Lower leg skin (tissue), 4 donors: ENCODE measurements around the gene SLC35A1. TPM values are rescaled to one million over a fixed set of nuclear protein-coding genes. Genes with fewer than 3 reads are reported as not detected.

Experiments used
- DNase-seq, 2 donors: peaks; one replicate each; pipeline ENCODE4 v3.0.0-alpha.2; 2019; ENCODE audit warnings: low spot score in 2 of 2
- H3K4me3 ChIP-seq: fragments of 200-600 bp; sonication (generic); 2 replicates; pipeline ENCODE4 v1.5.1; 2017; ENCODE audit warnings: mild to moderate bottlenecking, low read depth; ENCODE audit not compliant: poor library complexity, severe bottlenecking
- POLR2A ChIP-seq, 2 donors: fragments of 450-650 bp; IDR thresholded peaks; one replicate each; pipeline ENCODE4 v1.6.1; 2016 to 2017; ENCODE audit warnings: antibody characterized with exemption in 2 of 2, mild to moderate bottlenecking in 1 of 2, moderate library complexity in 1 of 2
- WGBS, 2 donors: methylation state at CpG; one replicate each; pipeline ENCODE4 v1.1.5; 2018; 5-methylcytosine and 5-hydroxymethylcytosine counted together
- intact Hi-C: fragments of 100-400 bp; cut with DNase I; formaldehyde crosslinking; loops from one replicate; pipeline ENCODE4 v1.15.0; 2023; ENCODE audit warnings: low total_unique reads
- total RNA-seq, 4 donors: library from RNA; depleted of rRNA; stranded (reverse); fragments of >200 nt; gene quantifications; one replicate each; pipeline ENCODE4 v1.1.0, GENCODE V29; 2016
- TF ChIP-seq, protein P1 (sequence below), 3 donors: fragments of 450-650 bp; IDR thresholded peaks; one replicate each; pipeline ENCODE4 v1.5.1; 2016; ENCODE audit warnings: antibody characterized with exemption in 3 of 3, mild to moderate bottlenecking in 3 of 3, moderate library complexity in 2 of 3

The SLC35A1 gene
- total RNA-seq, 4 donors from 2014 or later: 19.7 to 29.0 (median 21.7) TPM

DNA sequence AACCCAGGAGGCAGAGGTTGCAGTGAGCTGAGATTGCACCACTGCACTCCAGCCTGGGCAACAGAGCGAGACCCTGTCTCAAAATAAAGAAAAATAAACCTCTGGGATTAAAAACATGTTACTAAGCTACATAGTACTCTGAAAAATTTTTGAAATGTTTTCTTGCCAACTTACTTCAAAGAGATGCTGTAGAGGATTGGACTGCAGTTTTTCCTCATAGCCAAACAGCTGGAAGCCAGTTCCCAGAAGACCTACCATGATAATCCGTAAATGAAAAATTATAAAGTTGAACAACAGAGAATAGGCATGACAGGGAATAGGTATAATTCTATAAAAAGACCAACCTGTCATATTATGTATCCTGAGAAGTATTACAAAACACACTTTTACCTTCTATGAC is 69.0 kb downstream of the SLC35A1 start:
- intact Hi-C loops: no loop called here
- H3K4me3 ChIP-seq: no peak overlapping the region
- DNase-seq: no peak
- WGBS, 2 donors: 71 to 81% methylated on average over 2 of the region's 2 CpGs
- TF ChIP-seq, protein P1, sequence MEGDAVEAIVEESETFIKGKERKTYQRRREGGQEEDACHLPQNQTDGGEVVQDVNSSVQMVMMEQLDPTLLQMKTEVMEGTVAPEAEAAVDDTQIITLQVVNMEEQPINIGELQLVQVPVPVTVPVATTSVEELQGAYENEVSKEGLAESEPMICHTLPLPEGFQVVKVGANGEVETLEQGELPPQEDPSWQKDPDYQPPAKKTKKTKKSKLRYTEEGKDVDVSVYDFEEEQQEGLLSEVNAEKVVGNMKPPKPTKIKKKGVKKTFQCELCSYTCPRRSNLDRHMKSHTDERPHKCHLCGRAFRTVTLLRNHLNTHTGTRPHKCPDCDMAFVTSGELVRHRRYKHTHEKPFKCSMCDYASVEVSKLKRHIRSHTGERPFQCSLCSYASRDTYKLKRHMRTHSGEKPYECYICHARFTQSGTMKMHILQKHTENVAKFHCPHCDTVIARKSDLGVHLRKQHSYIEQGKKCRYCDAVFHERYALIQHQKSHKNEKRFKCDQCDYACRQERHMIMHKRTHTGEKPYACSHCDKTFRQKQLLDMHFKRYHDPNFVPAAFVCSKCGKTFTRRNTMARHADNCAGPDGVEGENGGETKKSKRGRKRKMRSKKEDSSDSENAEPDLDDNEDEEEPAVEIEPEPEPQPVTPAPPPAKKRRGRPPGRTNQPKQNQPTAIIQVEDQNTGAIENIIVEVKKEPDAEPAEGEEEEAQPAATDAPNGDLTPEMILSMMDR (IDR thresholded peaks at IDR 0.05): no peak
- TF ChIP-seq POLR2A (IDR thresholded peaks at IDR 0.05): no peak

DNA sequence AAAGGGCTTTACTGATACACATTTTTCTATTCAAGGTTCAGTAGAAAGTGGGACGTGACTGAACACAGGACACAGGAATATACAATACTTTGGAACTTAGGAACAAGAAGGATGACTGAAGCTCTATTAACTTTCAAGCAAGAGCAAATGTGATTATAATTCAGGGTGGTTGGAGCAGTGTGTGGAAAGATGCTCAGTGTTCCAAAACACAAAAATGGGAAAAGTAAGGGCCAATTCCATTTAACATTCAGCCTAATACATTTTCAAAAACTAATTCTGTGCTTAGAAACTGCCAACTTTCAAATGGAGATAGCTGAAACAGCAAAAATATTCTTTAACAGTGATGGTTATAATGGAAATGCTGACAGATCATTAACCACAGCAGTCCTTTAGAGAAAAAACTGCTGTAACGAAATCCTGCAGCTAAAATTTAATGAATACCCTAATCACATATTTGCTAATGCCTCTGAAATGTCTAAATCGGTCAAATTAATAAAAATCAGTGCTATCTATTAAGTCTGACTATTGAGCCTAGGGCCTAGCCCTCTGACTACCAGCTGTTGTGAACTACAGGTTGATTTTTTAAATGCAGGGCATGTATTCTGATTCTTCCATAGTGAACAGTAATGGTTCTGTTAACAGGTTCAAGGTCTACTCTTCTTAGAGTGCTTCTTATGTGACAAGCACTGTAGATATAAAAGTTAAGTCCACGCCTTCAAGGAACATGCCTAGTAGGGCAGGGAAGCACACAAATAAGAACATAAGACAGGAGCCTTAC is 71.1 kb downstream of the SLC35A1 start:
- TF ChIP-seq POLR2A (IDR thresholded peaks at IDR 0.05): no peak
- TF ChIP-seq, protein P1 (IDR thresholded peaks at IDR 0.05): no peak
- WGBS, 2 donors: 83 to 87% methylated on average over 4 of the region's 4 CpGs
- intact Hi-C loops: no loop called here
- no peak overlapping the region for H3K4me3 ChIP-seq
- DNase-seq: no peak

DNA sequence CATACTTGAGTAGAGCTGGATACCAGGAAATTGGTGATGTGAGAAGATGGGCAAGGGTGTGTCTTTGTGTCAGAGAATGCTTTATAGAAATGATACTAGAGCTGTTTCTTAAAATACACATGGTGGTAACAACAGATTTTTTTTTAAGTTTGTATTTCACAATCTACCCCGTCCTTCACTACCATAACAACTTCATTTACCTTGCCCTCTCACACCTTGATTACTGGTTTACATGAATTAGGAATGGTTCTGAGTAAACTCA is 71.6 kb downstream of the SLC35A1 start:
- intact Hi-C loops: no loop called here
- TF ChIP-seq POLR2A (IDR thresholded peaks at IDR 0.05): no peak
- TF ChIP-seq, protein P1 (IDR thresholded peaks at IDR 0.05): no peak
- H3K4me3 ChIP-seq: no peak overlapping the region
- no peak for DNase-seq
- WGBS, 2 donors: 77 to 82% methylated on average over 1 of the region's 1 CpG

DNA sequence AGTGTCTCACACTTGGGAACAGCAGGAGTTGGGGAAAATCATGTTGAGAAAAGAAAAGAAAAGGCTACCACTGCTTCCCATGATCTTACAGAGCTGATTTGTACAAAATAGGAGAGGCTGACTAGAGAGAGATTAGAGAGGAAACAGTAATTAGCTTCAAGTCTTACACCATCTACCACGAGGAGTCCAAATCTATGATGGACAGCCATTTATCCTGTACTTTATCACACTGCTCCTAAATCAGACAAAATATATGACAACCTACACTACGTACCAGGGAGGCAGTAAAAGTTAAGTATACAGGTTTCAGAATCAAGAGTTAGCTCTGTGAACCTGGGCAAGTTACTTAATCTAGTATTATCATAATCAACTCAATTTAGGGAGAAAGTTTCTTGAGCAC is 79.0 kb downstream of the SLC35A1 start:
- 78 to 79% methylated on average over 2 of the region's 2 CpGs for WGBS, 2 donors
- no peak for TF ChIP-seq POLR2A (IDR thresholded peaks at IDR 0.05)
- TF ChIP-seq, protein P1 (IDR thresholded peaks at IDR 0.05): no peak
- DNase-seq: no peak
- intact Hi-C loops: no loop called here
- no peak overlapping the region for H3K4me3 ChIP-seq

DNA sequence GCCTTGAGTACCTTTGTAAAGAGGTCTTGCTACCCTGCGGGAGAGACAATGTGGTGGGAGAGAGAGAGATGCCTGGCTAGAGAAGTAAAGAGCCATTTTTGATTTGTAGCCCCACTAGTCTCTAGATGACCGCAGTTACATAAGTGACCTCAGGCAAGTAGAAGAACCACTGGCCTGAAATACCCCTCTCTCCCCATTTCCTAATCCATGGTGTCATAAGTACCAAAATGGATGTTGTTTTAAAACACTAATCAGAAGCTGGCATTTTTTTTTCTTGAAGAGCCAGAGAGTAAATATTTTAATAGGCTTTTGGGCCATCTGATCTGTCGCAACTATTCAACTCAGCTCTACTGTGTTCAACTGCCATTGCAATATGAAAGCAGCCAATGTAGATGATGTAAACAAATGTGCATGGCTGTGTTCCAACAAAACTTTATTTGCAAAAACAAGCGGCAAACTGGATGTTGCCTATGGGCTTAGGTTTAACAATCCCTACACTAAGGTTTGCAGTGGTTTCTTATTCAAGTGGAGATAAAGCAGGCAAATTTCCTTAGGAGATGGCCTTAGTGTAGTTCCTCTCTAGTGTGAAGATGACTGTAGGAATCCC is 80.5 kb downstream of the SLC35A1 start:
- TF ChIP-seq, protein P1 (IDR thresholded peaks at IDR 0.05): no peak
- TF ChIP-seq POLR2A (IDR thresholded peaks at IDR 0.05): no peak
- WGBS, 2 donors: 84 to 98% methylated on average over 4 of the region's 4 CpGs
- DNase-seq: no peak
- H3K4me3 ChIP-seq: no peak overlapping the region
- intact Hi-C loops: no loop called here

DNA sequence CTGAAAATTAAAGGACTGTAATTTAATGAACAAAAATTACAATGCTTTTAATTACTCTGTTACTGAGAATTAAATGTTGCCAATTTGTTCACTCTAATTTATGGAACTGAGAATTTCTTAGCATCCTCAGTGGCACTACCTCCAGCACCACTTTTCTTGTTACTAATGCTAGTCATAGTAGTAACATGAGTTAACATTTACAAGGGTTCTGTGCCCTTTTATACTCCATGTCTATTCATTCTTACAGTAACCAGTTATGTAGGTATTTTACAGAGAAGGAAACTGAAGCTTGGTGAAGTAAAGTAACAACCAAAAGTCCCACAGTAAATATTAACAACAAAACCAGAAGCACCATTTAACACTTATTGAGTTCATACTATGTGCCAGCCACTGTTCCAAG is 82.7 kb downstream of the SLC35A1 start:
- DNase-seq: no peak
- no peak overlapping the region for H3K4me3 ChIP-seq
- no peak for TF ChIP-seq POLR2A (IDR thresholded peaks at IDR 0.05)
- TF ChIP-seq, protein P1 (IDR thresholded peaks at IDR 0.05): no peak
- intact Hi-C loops: no loop called here
